ENCODE results near the gene RFC4.

DNA sequence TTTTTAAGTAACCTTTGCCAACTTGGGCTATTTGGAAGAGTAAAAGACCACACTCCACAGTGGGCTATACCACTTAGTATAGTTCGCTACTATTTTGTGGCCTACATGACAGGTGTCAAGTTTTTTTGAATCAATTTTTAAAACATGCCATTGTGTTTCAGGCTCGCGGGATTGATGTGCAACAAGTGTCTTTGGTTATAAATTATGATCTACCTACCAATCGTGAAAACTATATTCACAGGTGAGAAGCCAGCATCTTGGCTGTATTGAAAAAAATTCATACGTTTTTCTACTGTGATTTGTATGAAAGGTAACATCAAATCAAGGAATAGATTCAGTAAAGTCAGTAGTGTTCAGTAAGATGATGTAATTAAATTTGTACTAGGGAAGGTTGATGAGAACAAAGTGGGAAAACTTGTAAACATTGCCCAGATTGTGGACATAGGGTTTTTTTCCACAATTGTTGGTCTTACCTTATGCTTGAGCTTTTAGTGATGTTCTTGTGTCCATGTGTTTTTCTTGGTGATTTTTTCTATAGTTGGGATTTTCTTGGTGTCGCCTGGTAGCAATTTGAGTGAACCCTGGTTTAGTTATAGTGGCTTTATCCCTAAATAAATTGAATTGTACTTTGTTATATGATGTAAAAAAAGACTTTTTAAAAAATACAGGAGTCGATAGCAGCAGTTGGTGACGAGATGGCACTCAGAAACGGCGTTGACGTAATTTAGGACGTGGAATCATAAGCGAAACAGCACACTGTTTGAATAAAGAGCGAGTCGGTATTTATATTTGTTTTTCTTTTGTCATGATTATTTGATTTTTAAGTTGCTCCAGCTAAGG, 18.4 kb downstream of the RFC4 start:
- TF ChIP-seq CREB1 (IDR thresholded peaks at IDR 0.05) (no peak), CREB1 (CRISPR knock-in tag; IDR thresholded peaks at IDR 0.05) (no peak), MTA3 (IDR thresholded peaks at IDR 0.05; ENCODE audit: borderline replicate concordance) (no peak), TRIM28 (IDR thresholded peaks at IDR 0.05) (no peak), NR2C1 (IDR thresholded peaks at IDR 0.05) (no peak), NR2C1 (tag; IDR thresholded peaks at IDR 0.05) (no peak), CBX8 (IDR thresholded peaks at IDR 0.05; ENCODE audit: borderline replicate concordance, extremely low read depth, low read depth, low read length, poor library complexity, severe bottlenecking) (no peak), ZBTB8A (IDR thresholded peaks at IDR 0.05; ENCODE audit: partially characterized antibody) (no peak), BHLHE40 (IDR thresholded peaks at IDR 0.05; ENCODE audit: low read length) (no peak), RAD21 (CRISPR knock-in tag; conservative IDR thresholded peaks at IDR 0.05 in 1 of 2, IDR thresholded peaks at IDR 0.05 in 1 of 2) (no peak), TBP (optimal IDR thresholded peaks at IDR 0.05; ENCODE audit: low read depth, low read length) (no peak)
- TF ChIP-seq, protein P1, sequence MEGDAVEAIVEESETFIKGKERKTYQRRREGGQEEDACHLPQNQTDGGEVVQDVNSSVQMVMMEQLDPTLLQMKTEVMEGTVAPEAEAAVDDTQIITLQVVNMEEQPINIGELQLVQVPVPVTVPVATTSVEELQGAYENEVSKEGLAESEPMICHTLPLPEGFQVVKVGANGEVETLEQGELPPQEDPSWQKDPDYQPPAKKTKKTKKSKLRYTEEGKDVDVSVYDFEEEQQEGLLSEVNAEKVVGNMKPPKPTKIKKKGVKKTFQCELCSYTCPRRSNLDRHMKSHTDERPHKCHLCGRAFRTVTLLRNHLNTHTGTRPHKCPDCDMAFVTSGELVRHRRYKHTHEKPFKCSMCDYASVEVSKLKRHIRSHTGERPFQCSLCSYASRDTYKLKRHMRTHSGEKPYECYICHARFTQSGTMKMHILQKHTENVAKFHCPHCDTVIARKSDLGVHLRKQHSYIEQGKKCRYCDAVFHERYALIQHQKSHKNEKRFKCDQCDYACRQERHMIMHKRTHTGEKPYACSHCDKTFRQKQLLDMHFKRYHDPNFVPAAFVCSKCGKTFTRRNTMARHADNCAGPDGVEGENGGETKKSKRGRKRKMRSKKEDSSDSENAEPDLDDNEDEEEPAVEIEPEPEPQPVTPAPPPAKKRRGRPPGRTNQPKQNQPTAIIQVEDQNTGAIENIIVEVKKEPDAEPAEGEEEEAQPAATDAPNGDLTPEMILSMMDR (IDR thresholded peaks at IDR 0.05 in 2 of 3, conservative IDR thresholded peaks at IDR 0.05 in 1 of 3; ENCODE audit: insufficient read depth in 2 of 3, low read depth in 1 of 3, low read length in 3 of 3) = no peak
- TF ChIP-seq, protein P2, sequence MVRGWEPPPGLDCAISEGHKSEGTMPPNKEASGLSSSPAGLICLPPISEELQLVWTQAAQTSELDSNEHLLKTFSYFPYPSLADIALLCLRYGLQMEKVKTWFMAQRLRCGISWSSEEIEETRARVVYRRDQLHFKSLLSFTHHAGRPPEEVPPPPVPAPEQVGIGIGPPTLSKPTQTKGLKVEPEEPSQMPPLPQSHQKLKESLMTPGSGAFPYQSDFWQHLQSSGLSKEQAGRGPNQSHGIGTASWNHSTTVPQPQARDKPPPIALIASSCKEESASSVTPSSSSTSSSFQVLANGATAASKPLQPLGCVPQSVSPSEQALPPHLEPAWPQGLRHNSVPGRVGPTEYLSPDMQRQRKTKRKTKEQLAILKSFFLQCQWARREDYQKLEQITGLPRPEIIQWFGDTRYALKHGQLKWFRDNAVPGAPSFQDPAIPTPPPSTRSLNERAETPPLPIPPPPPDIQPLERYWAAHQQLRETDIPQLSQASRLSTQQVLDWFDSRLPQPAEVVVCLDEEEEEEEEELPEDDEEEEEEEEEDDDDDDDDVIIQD (CRISPR knock-in tag; IDR thresholded peaks at IDR 0.05) = no peak
- TF ChIP-seq, protein P3, sequence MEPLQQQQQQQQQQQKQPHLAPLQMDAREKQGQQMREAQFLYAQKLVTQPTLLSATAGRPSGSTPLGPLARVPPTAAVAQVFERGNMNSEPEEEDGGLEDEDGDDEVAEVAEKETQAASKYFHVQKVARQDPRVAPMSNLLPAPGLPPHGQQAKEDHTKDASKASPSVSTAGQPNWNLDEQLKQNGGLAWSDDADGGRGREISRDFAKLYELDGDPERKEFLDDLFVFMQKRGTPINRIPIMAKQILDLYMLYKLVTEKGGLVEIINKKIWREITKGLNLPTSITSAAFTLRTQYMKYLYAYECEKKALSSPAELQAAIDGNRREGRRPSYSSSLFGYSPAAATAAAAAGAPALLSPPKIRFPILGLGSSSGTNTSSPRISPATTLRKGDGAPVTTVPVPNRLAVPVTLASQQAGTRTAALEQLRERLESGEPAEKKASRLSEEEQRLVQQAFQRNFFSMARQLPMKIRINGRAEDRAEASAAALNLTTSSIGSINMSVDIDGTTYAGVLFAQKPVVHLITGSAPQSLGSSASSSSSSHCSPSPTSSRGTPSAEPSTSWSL (CRISPR knock-in tag; IDR thresholded peaks at IDR 0.05; ENCODE audit: borderline replicate concordance) = no peak

Measured in K562 (cell line).